Sigmoid colon (tissue), 7 donors: Measurements from ENCODE around the gene TMEM115. TPM values are rescaled to one million over a fixed set of nuclear protein-coding genes. Genes with fewer than 3 reads are reported as not detected.

ENCODE experiments used
- DNase-seq: peaks from one replicate; pipeline ENCODE4 v3.0.0-alpha.2; 2019
- H3K27ac ChIP-seq, 4 donors: fragments of 200-600 bp; sonication (generic); one replicate each; pipeline ENCODE4 v1.5.1; 2016 to 2019; ENCODE audit warnings: mild to moderate bottlenecking in 1 of 4
- H3K27me3 ChIP-seq, 3 donors: fragments of 200-600 bp; sonication (generic); one replicate each; pipeline ENCODE4 v1.5.1; 2019; ENCODE audit warnings: mild to moderate bottlenecking in 1 of 3
- H3K36me3 ChIP-seq, 4 donors: fragments of 200-600 bp; sonication (generic); one replicate each; pipeline ENCODE4 v1.5.1; 2016 to 2019
- H3K4me1 ChIP-seq, 4 donors: fragments of 200-600 bp; sonication (generic); one replicate each; pipeline ENCODE4 v1.5.1; 2017 to 2019
- H3K4me3 ChIP-seq, 4 donors: fragments of 200-600 bp; sonication (generic); one replicate each; pipeline ENCODE4 v1.5.1; 2017 to 2019; ENCODE audit warnings: mild to moderate bottlenecking in 2 of 4, moderate library complexity in 1 of 4
- H3K9me3 ChIP-seq, 4 donors: fragments of 200-600 bp in 3 of 4; sonication (generic) in 3 of 4; one replicate each; pipeline versions ENCODE4 v1.5.1 to v1.6.1; 2013 to 2019
- EP300 ChIP-seq, 4 donors: sonication (generic); formaldehyde crosslinking; IDR thresholded peaks; one replicate each; pipeline ENCODE4 v1.6.1; 2017; ENCODE audit warnings: antibody characterized with exemption in 4 of 4
- POLR2A ChIP-seq, 2 donors: fragments of 450-650 bp; IDR thresholded peaks; one replicate each; pipeline ENCODE4 v1.6.1; 2016; ENCODE audit warnings: antibody characterized with exemption in 2 of 2, mild to moderate bottlenecking in 2 of 2, moderate library complexity in 2 of 2
- POLR2AphosphoS5 ChIP-seq, 4 donors: sonication (generic); formaldehyde crosslinking; IDR thresholded peaks; one replicate each; pipeline ENCODE4 v1.6.1; 2017; ENCODE audit warnings: antibody characterized with exemption in 4 of 4
- WGBS, 2 donors: extraction: QIAGEN DNeasy Blood & Tissue Kit; methylation state at CpG; one replicate each; pipeline ENCODE4 v1.1.7; 2013; 5-methylcytosine and 5-hydroxymethylcytosine counted together
- intact Hi-C: fragments of 100-400 bp; cut with DNase I; formaldehyde crosslinking; loops from one replicate; pipeline ENCODE4 v1.15.1; 2023
- polyA plus RNA-seq, 3 donors: library from polyadenylated mRNA; stranded (reverse); fragments of 200-250 nt; gene quantifications; one replicate each; pipeline ENCODE4 v1.2.3, GENCODE V29; 2013
- total RNA-seq, 4 donors: library from RNA; depleted of rRNA; stranded (reverse); fragments of >200 nt; gene quantifications; one replicate each; pipeline ENCODE4 v1.1.0, GENCODE V29; 2016
- TF ChIP-seq, protein P1 (sequence below), 4 experiments: fragments of 450-650 bp in 3 of 4; fragments of 200-600 bp in 1 of 4; IDR thresholded peaks; one replicate each; pipeline ENCODE4 v1.5.1; 2016 to 2019; ENCODE audit warnings: antibody characterized with exemption in 4 of 4, mild to moderate bottlenecking in 3 of 4, moderate library complexity in 2 of 4
- donor health status: healthy with polysubstance abuse.
- donor health status: Bipolar disorder and iron deficiency.
- donor health status: healthy.

The TMEM115 gene
- total and polyA plus RNA-seq, 7 donors: 9.5 to 45.7 (median 40.5) TPM

DNA sequence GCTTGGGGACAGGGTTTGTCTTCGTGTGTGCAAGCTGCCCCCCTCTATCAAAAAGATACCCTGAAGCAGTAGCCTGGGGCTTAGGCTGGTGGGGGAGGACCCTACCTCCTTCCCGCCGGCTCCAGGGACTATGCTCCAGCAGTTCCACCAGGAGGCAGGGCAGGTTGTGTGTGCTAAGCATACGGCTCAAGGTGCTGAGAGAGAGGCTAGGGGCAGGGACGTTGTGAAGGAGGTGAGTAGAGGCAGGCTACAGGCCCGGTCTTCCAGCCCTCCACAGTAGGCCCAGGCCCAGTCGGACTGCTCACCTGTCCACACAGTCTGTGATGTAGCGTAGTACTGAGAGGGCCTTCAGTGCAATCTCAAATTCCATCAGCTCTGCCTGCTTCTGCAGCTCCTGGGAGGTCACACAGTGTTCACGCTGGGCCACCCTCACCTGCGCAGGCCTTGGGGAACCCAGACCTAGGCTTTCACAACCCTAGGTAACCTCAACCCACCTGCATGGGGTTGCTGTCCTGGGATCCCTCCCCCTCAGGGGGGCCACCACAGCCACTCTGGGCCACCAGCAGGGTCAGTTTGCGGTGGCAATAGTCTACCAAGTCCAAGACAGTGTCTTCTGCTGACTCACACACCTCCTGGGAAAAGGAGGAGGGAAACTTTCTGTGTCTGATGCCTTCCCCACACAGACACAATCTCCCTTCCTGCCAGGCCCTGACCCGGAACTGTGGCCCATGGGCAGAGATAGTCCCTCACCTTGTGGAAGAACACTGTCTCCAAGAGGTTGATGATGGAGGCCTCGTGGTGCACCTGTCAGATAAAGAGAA lies 16.3 kb downstream of the TMEM115 start:
- Histone ChIP-seq H3K4me1 (peaks cover 0 to 49% (median 46%) of the 10 kb centered on the region in 4 donors), H3K36me3 (peaks cover 0 to 7% (median 1%) of the 10 kb centered on the region in 4 donors), H3K27ac (no peak overlapping the region), H3K27me3 (no peaks in the 10 kb centered on the region), H3K9me3 (no peaks in the 10 kb centered on the region), H3K4me3 (no peak overlapping the region)
- intact Hi-C loops: no loop called here
- TF ChIP-seq EP300 (IDR thresholded peaks at IDR 0.05) (no peak), POLR2A (IDR thresholded peaks at IDR 0.05) (no peak), POLR2AphosphoS5 (IDR thresholded peaks at IDR 0.05) (no peak)
- TF ChIP-seq, protein P1, sequence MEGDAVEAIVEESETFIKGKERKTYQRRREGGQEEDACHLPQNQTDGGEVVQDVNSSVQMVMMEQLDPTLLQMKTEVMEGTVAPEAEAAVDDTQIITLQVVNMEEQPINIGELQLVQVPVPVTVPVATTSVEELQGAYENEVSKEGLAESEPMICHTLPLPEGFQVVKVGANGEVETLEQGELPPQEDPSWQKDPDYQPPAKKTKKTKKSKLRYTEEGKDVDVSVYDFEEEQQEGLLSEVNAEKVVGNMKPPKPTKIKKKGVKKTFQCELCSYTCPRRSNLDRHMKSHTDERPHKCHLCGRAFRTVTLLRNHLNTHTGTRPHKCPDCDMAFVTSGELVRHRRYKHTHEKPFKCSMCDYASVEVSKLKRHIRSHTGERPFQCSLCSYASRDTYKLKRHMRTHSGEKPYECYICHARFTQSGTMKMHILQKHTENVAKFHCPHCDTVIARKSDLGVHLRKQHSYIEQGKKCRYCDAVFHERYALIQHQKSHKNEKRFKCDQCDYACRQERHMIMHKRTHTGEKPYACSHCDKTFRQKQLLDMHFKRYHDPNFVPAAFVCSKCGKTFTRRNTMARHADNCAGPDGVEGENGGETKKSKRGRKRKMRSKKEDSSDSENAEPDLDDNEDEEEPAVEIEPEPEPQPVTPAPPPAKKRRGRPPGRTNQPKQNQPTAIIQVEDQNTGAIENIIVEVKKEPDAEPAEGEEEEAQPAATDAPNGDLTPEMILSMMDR (IDR thresholded peaks at IDR 0.05): no peak
- no peak for DNase-seq
- WGBS, 2 donors: 88 to 89% methylated on average over 13 of the region's 13 CpGs

- H3K9me3 ChIP-seq: no peaks in the 10 kb centered on the region
- 92 to 94% methylated on average over 13 of the region's 13 CpGs for WGBS, 2 donors
- intact Hi-C loops: no loop called here
- DNase-seq: no peak
- TF ChIP-seq, protein P1 (IDR thresholded peaks at IDR 0.05): no peak
- TF ChIP-seq POLR2A (IDR thresholded peaks at IDR 0.05) (no peak), EP300 (IDR thresholded peaks at IDR 0.05) (no peak), POLR2AphosphoS5 (IDR thresholded peaks at IDR 0.05) (no peak)
- no peak overlapping the region for H3K4me3 ChIP-seq
- peaks cover 0 to 55% (median 51%) of the 10 kb centered on the region in 4 donors for H3K4me1 ChIP-seq
- H3K27ac ChIP-seq: no peak overlapping the region
- no peaks in the 10 kb centered on the region for H3K36me3 ChIP-seq
- no peaks in the 10 kb centered on the region for H3K27me3 ChIP-seq
Measured at GRCh38 chr3:50341996-50342650, 17.2 kb downstream of the TMEM115 start.

DNA sequence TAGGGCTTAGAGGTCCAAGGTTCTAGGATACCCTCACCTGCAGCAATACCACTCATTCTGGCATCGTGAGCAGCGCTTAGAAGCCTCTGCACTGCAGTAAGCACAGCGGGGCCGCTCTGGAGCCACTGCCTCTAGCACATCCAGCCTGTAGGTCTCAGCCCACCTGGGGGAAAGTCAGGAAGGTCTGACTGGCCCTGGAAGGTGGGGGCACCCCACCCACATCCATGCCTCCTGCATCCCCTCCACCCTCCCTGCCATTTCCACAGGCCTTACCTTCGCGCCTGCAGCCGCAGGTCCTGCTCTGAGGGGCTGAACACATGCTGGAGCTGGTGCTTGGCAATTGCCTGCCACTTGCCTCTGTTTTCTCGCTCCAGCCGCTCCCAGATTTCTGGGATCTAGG lies 17.8 kb downstream of the TMEM115 start:
- H3K4me1 ChIP-seq: peaks cover 0 to 57% (median 54%) of the 10 kb centered on the region in 4 donors
- intact Hi-C loops: no loop called here
- H3K9me3 ChIP-seq: no peaks in the 10 kb centered on the region
- H3K27me3 ChIP-seq: no peaks in the 10 kb centered on the region
- peak overlapping the region; percentile 93 to 100 (median 98) for H3K27ac ChIP-seq
- 87 to 90% methylated on average over 9 of the region's 9 CpGs for WGBS, 2 donors
- H3K4me3 ChIP-seq: peak overlapping the region in 3 of 4 donors; percentile 52 to 62 (median 57)
- no peak for DNase-seq
- TF ChIP-seq POLR2A (IDR thresholded peaks at IDR 0.05): no peak
- TF ChIP-seq, protein P1 (IDR thresholded peaks at IDR 0.05): no peak
- TF ChIP-seq POLR2AphosphoS5 (IDR thresholded peaks at IDR 0.05): no peak
- H3K36me3 ChIP-seq: no peaks in the 10 kb centered on the region

DNA sequence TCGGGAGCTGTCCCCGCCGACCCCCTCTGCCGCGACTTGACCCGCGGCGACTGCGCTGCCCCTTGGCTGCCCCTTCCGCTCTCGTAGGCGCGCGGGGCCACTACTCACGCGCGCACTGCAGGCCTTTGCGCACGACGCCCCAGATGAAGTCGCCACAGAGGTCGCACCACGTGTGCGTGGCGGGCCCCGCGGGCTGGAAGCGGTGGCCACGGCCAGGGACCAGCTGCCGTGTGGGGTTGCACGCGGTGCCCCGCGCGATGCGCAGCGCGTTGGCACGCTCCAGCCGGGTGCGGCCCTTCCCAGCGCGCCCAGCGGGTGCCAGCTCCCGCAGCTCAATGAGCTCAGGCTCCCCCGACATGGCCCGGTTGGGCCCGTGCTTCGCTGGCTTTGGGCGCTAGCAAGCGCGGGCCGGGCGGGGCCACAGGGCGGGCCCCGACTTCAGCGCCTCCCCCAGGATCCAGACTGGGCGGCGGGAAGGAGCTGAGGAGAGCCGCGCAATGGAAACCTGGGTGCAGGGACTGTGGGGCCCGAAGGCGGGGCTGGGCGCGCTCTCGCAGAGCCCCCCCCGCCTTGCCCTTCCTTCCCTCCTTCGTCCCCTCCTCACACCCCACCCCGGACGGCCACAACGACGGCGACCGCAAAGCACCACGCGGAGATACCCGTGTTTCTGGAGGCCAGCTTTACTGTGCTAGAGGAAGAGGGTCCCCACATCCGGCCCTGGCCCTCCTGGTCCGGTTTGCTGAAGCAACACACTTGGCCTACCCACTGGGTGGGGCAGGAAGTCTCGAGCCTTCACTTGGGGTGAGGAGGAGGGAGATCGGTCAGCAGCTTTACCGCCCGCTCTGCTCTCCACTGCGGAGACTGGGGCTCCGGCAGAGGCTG lies 18.6 kb downstream of the TMEM115 start, which contains the start of gene RASSF1:
TSS of gene RASSF1 (minus strand) at position 389 of the 882 bp plus-strand sequence. CDS start at position 358, 31 bp downstream.
- TF ChIP-seq POLR2A (IDR thresholded peaks at IDR 0.05) (peak; percentile 18 to 43), POLR2AphosphoS5 (IDR thresholded peaks at IDR 0.05) (peak; percentile 40 to 71 (median 64)), EP300 (IDR thresholded peaks at IDR 0.05) (no peak)
- TF ChIP-seq, protein P1 (IDR thresholded peaks at IDR 0.05): no peak
- no peaks in the 10 kb centered on the region for H3K27me3 ChIP-seq
- H3K4me3 ChIP-seq: peak within 1 kb of the TSS; percentile 34 to 62 (median 54)
- peak within 1 kb of the TSS; percentile 93 to 100 (median 98) for H3K27ac ChIP-seq
- intact Hi-C loops: no loop called here
- peak; percentile 92 for DNase-seq
- WGBS, 2 donors: 4 to 10% methylated on average over 85 of the region's 85 CpGs
- no peaks in the 10 kb centered on the region for H3K36me3 ChIP-seq
- peaks cover 0 to 61% (median 59%) of the 10 kb centered on the region in 4 donors for H3K4me1 ChIP-seq
- H3K9me3 ChIP-seq: no peaks in the 10 kb centered on the region
